ENCODE data around the gene RPN2.

DNA sequence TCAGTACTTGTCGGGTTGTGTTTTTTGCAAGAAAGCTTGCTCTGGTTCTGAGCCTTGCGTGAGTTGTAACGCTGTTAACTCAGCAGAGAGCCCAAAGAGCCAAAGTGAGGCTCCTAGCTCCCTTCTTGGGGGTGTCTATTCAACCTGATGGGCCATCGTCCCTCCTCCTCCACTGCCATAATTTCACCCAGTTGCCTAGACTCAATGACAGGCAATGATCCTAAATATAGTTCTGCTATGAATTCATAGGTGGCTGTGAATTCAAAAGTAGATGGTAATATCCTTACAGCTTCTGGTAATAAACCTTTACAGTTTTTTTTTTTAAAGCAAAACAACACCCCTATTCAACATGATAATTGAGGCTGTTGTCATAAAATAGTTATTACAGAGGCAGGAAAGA, 43.0 kb downstream of the RPN2 start:
- TF ChIP-seq, protein P1, sequence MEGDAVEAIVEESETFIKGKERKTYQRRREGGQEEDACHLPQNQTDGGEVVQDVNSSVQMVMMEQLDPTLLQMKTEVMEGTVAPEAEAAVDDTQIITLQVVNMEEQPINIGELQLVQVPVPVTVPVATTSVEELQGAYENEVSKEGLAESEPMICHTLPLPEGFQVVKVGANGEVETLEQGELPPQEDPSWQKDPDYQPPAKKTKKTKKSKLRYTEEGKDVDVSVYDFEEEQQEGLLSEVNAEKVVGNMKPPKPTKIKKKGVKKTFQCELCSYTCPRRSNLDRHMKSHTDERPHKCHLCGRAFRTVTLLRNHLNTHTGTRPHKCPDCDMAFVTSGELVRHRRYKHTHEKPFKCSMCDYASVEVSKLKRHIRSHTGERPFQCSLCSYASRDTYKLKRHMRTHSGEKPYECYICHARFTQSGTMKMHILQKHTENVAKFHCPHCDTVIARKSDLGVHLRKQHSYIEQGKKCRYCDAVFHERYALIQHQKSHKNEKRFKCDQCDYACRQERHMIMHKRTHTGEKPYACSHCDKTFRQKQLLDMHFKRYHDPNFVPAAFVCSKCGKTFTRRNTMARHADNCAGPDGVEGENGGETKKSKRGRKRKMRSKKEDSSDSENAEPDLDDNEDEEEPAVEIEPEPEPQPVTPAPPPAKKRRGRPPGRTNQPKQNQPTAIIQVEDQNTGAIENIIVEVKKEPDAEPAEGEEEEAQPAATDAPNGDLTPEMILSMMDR (IDR thresholded peaks at IDR 0.05) = no peak
- TF ChIP-seq EP300 (IDR thresholded peaks at IDR 0.05) = no peak

Data from upper lobe of left lung (tissue), 4 donors.